Measurements from ENCODE around the gene CELF3. TPM values are rescaled to one million over a fixed set of nuclear protein-coding genes. Genes with fewer than 3 reads are reported as not detected.
A peak's percentile ranks its signal among the peaks of the same experiment; 100 is the strongest.

Gene CELF3
- not detected for total RNA-seq

DNA sequence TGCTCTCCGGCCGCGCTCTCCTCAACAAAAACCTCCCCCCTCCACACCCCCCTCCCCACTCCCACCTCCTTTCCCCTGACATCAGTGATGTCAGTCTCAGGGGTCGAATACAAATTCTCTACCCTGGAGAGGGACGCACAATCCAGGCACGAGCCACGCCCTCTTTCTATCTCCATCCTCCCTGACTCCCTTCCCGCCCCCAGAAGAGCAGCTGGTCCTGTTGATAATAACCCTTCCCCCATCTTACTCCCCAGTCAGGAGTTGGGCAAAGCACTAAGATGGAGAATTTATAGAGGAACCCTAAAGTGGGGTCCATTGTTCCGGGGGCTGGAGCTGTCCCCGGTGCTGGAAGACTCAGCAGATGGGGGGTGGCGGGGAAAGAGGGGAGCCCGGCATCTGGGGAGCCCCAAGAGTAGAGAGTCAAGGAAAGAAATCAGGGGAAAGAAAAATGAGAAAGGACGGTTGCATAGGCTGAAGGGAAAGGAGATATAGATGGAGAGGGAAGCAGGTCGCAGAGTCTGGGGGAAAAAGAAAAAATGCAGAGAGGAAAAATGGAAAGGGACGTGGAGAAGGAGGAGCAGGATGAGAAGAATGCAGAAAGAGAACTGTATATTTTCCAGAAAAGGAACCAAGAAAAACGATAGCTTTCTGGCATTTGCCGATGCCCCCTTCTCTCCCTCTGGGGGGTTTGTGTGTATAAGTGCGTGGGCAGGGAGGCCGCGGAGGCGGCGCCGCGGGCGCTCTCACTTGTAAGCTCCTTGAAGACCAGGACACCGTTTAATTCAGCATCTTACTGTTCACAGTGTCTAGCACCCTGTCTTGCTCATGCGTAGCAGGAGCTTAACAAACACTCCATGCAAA is at the start of gene CELF3:
TSS of gene CELF3 (minus strand) at position 33 of the 861 bp plus-strand sequence. CDS start 783 bp downstream, outside the sequence.
- POLR2A ChIA-PET: no interaction called here

GRCh38 chr1:151763990-151764389 is 47.4 kb upstream of the CELF3 start:
- Mint-ChIP-seq H3K36me3 (peaks cover 22% of the 10 kb centered on the region), H3K27ac (peak overlapping the region; percentile 86), H3K9me3 (no peaks in the 10 kb centered on the region), H3K27me3 (no peaks in the 10 kb centered on the region), H3K4me1 (ENCODE audit: low read depth) (peaks cover 16% of the 10 kb centered on the region), H3K4me3 (peak overlapping the region; percentile 78)
- intact Hi-C loops (cut with micrococcal nuclease): loop anchor here (1.0 to 10.0 kb wide), 2 partner anchors 26 to 419 kb away; partner anchors contain the start of genes RFX5 and TDRKH
- ChIA-PET CTCF (interaction anchor here (1.1 to 2.0 kb wide), 6 partner anchors 24 to 238 kb away, joined by 4 to 21 read pairs (median 5); partner anchors contain the start of gene C2CD4D), POLR2A (interaction anchor here (1.4 to 2.5 kb wide), 5 partner anchors 10 to 72 kb away, joined by 5 to 21 read pairs (median 6); partner anchors contain the start of gene TDRKH)
- DNase-seq: no peak

More for the DNA sequence above, at the start of gene CELF3:
- H3K27me3 Mint-ChIP-seq: peaks cover 55% of the 10 kb centered on the region
- DNase-seq: peak; percentile 30
- intact Hi-C loops (cut with micrococcal nuclease): no loop called here
- no peaks in the 10 kb centered on the region for H3K9me3 Mint-ChIP-seq
- H3K36me3 Mint-ChIP-seq: no peaks in the 10 kb centered on the region
- CTCF ChIA-PET: interaction anchor here (1.0 kb wide), 1 partner anchor 284 kb away, joined by 3 read pairs; no protein-coding TSS in a partner anchor
- no peak within 1 kb of the TSS for H3K4me3 Mint-ChIP-seq
- H3K27ac Mint-ChIP-seq: no peak within 1 kb of the TSS
- H3K4me1 Mint-ChIP-seq (ENCODE audit: low read depth): peaks cover 25% of the 10 kb centered on the region

DNA sequence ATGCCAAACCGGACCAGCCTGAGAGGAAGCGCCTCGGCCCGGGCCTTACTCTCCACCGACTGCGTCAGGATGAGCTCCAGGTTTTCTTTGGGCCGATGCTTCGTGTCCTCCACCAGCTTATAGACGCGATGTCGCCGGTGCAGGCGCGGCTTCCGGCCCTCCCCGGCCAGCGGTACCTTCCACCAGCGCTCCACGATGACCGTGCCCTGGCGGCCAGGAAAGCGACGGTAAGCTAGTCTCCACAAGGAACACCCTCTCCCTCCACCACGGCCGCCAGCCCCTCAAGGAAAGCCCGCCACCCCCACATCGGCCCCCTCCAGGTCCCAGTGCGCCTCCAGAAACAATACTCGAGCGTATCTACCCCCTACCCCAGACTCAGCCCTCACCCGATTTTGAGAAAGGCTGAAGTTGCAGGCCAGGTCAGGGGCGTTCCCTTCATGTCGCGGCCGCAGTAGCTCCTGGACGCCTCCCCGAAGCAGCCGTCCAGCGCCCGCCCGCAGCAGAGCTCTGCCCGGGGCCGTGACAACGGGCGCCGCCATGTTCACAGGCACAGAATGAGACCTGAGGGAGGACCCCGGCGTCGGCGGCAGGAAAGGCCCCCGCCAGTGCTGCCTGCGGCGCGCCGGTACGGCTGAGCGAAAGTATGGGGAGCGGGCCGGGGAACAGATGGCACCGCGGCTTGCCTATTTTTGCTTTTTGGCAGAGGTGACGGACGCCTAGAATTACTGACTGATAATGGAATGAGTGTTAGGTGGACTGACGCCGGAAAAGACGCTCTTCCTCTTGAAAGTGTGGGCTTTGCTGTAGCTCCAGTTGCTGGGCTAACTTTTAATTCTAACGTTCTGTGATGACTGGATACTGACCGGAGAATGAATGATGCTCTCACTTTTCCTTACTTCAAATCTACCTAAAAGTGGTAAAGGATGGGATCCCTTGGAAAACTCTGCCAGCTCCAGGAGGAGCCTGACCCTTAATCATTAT is 46.6 kb upstream of the CELF3 start, which contains the start of gene MRPL9:
TSS of gene MRPL9 (minus strand) at position 556 of the 981 bp plus-strand sequence. CDS start at position 539, 17 bp downstream.
- intact Hi-C loops (cut with micrococcal nuclease): loop anchor here (1.0 to 10.0 kb wide), 2 partner anchors 27 to 418 kb away; partner anchors contain the start of genes RFX5 and TDRKH

DNA sequence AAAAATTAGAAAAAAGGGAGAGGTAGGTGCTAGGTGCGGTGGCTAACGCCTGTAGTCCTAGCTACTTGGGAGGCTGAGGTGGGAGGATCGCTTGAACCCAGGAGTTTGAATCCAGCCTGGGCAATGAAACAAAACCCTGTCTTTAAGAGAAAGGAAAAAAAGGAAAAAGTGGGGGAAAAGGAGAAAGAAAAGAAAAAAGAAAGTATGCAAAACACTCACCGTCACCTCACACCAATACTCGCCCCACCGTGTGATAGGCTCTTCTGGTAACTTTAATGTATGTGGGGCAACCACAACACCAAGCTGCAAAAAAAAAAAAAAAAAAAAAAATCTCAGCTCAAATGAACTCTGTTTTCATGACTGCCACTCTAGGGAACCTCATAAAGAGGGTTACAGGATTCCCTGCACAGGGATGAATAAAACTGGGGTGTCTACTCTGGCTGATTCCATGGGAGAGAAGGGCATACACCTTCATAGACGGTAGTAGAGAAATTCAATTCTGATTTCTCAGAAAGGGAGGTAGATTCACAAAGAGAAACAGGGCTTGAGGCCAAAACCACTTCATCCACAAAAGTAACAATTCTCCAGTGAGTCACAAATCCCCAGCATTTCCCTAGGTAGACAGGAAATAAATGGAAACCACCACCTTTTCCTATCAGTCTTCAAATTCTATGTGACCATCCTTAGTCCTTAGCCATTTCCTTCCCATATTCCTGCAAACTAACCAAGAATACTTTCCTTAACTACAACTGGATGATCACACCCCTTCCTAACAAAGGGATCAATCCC is 44.2 kb upstream of the CELF3 start:
- POLR2A ChIA-PET: no interaction called here
- H3K9me3 Mint-ChIP-seq: no peaks in the 10 kb centered on the region

More for the DNA sequence above, 46.6 kb upstream of the CELF3 start, which contains the start of gene MRPL9:
- peak; percentile 93 for DNase-seq
- Mint-ChIP-seq H3K27me3 (no peaks in the 10 kb centered on the region), H3K4me1 (ENCODE audit: low read depth) (peaks cover 16% of the 10 kb centered on the region), H3K36me3 (peaks cover 22% of the 10 kb centered on the region), H3K9me3 (no peaks in the 10 kb centered on the region), H3K27ac (peak within 1 kb of the TSS; percentile 86), H3K4me3 (peak within 1 kb of the TSS; percentile 78)
- POLR2A ChIA-PET: interaction anchor here (0.6 to 2.5 kb wide), 11 partner anchors 11 to 688 kb away, joined by 3 to 21 read pairs (median 5); partner anchors contain the start of genes C2CD4D, S100A11 and TDRKH
- CTCF ChIA-PET: interaction anchor here (0.8 to 2.0 kb wide), 12 partner anchors 9 to 238 kb away, joined by 3 to 21 read pairs (median 4); partner anchors contain the start of gene C2CD4D

DNA sequence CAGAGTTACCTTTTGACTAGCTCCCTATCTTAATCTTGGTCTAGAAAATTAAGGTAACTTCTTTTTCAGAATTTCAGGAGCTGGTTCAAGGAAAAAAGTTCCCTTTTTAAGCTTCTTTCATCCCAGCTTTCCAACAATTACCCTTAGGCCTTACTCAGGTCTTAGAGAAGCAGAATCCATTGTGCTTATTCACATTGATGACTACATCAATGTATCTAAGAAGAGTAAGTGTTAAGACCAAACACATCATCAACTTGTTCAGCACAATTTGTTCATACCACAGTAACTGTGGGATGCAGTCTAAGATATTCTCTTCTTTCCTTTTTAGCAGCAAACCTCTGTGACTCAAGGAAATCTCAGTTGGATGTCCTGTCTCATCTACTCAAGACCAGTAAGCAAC is 42.6 kb upstream of the CELF3 start:
- Mint-ChIP-seq H3K4me1 (ENCODE audit: low read depth) (peaks cover 25% of the 10 kb centered on the region), H3K4me3 (no peak overlapping the region), H3K9me3 (no peaks in the 10 kb centered on the region), H3K27ac (no peak overlapping the region), H3K36me3 (peaks cover 26% of the 10 kb centered on the region), H3K27me3 (no peaks in the 10 kb centered on the region)
- no peak for DNase-seq
- POLR2A ChIA-PET: no interaction called here
- CTCF ChIA-PET: interaction anchor here (1.1 to 1.5 kb wide), 2 partner anchors 26 to 165 kb away, joined by 3 read pairs; no protein-coding TSS in a partner anchor
- intact Hi-C loops (cut with micrococcal nuclease): no loop called here

More for the DNA sequence above, 44.2 kb upstream of the CELF3 start:
- intact Hi-C loops (cut with micrococcal nuclease): loop anchor here (10.0 kb wide), 1 partner anchor 416 kb away; the partner anchor contains the start of gene RFX5
- CTCF ChIA-PET: interaction anchor here (1.1 to 1.5 kb wide), 2 partner anchors 30 to 167 kb away, joined by 3 read pairs; no protein-coding TSS in a partner anchor
- peak overlapping the region; percentile 1 for H3K27ac Mint-ChIP-seq
- H3K4me1 Mint-ChIP-seq (ENCODE audit: low read depth): peaks cover 27% of the 10 kb centered on the region
- no peak for DNase-seq
- peaks cover 26% of the 10 kb centered on the region for H3K36me3 Mint-ChIP-seq
- no peaks in the 10 kb centered on the region for H3K27me3 Mint-ChIP-seq
- H3K4me3 Mint-ChIP-seq: no peak overlapping the region

- ChIA-PET POLR2A (no interaction called here), CTCF (no interaction called here)
- Mint-ChIP-seq H3K4me3 (no peak overlapping the region), H3K27me3 (peaks cover 3% of the 10 kb centered on the region), H3K36me3 (peaks cover 18% of the 10 kb centered on the region), H3K4me1 (ENCODE audit: low read depth) (peaks cover 11% of the 10 kb centered on the region), H3K9me3 (no peaks in the 10 kb centered on the region), H3K27ac (no peak overlapping the region)
- intact Hi-C loops (cut with micrococcal nuclease): no loop called here
- DNase-seq: peak; percentile 11
These were observed 39.7 kb upstream of the CELF3 start for GRCh38 chr1:151756291-151756690.

DNA sequence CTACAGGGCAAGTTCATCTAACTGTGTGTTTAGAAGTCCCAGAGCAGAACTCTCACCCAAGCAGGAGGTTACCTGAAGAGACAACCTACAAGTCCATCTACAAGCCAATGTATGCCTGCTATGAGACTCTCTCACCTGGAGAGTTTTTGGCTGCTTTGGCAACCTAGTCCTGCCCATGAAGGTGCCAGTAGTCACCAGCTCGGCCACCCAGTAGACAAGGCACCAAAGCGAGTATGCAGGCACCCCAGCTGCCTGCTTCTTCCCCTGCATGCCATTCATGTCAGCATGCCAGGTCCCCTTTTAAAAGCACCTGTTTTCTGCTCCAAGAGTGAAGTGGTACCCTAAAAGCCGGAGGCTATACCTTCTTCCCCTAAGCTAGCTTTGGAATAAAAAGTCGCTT is 24.9 kb upstream of the CELF3 start:
- no peak overlapping the region for H3K4me3 Mint-ChIP-seq
- peaks cover 17% of the 10 kb centered on the region for H3K9me3 Mint-ChIP-seq
- no peaks in the 10 kb centered on the region for H3K36me3 Mint-ChIP-seq
- H3K4me1 Mint-ChIP-seq (ENCODE audit: low read depth): peaks cover 5% of the 10 kb centered on the region
- intact Hi-C loops (cut with micrococcal nuclease): no loop called here
- DNase-seq: no peak
- no peaks in the 10 kb centered on the region for H3K27me3 Mint-ChIP-seq
- ChIA-PET CTCF (no interaction called here), POLR2A (no interaction called here)
- no peak overlapping the region for H3K27ac Mint-ChIP-seq

DNA sequence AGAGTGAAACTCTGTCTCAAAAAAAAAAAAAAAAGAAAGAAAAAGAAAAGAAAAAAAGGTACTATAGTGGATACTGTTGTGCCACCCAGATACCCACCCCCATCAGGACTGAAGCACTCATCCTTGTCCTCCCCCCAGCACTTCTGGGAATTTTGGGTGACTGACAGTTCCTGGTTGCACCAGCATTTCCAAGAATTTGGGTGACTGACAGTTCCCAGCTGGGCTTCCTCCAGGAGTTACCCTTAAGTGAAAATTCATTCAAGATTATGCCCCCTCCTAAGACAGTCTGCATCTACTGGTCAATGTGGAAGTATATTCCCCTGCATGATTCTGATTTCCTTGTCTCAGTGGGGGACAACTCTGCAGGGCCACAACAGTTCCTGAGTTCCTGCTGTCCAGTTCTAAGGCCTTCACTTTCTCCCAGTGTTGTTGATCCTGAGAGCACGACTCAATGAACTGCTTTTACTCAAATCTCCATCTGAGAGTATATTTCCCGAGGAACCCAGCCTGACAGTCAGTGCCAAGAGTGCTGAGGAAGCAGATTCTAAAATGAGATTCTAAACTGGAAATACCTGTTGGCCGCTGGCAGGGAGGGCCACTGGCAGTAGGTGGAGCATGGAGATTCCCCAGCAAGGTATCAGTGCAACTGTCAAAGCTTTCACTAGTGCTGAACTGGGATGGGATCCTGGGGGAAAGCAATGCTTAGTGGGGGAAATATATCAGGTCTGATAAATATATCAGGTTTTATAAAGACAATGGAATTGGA is 23.2 kb upstream of the CELF3 start:
- Mint-ChIP-seq H3K36me3 (no peaks in the 10 kb centered on the region), H3K9me3 (peaks cover 17% of the 10 kb centered on the region), H3K4me3 (no peak overlapping the region), H3K4me1 (ENCODE audit: low read depth) (peaks cover 5% of the 10 kb centered on the region), H3K27ac (no peak overlapping the region), H3K27me3 (no peaks in the 10 kb centered on the region)
- POLR2A ChIA-PET: no interaction called here
- CTCF ChIA-PET: no interaction called here
- DNase-seq: no peak
- intact Hi-C loops (cut with micrococcal nuclease): loop anchor here (5.0 to 10.0 kb wide), 2 partner anchors 98 to 295 kb away; partner anchors contain the start of gene C2CD4D

DNA sequence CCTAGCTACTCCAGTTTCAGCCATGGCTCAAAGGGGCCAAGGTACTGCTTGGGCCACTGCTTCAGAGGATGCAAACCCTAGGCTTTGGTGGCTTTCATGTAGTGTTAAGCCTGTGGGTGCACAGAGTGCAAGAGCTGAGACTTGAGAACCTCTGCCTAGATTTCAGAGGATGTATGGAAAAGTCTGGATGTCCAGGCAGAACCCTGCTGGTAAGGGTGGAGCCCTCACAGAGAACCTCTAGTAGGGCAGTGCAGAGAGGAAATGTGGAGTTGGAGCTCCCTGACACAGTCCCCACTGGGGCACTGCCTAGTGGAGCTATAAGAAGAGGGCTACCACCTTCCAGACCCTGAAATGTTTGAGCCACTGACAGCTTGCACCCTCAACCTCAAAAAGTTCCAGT is 20.9 kb upstream of the CELF3 start:
- POLR2A ChIA-PET: no interaction called here
- Mint-ChIP-seq H3K27ac (no peak overlapping the region), H3K4me1 (ENCODE audit: low read depth) (peaks cover 5% of the 10 kb centered on the region), H3K27me3 (peaks cover under 1% of the 10 kb centered on the region), H3K4me3 (no peak overlapping the region), H3K36me3 (no peaks in the 10 kb centered on the region), H3K9me3 (peaks cover 17% of the 10 kb centered on the region)
- no peak for DNase-seq
- CTCF ChIA-PET: interaction anchor here (1.0 to 1.1 kb wide), 2 partner anchors 144 to 437 kb away, joined by 3 read pairs; no protein-coding TSS in a partner anchor
- intact Hi-C loops (cut with micrococcal nuclease): loop anchor here (5.0 to 10.0 kb wide), 2 partner anchors 100 to 293 kb away; partner anchors contain the start of gene C2CD4D

DNA sequence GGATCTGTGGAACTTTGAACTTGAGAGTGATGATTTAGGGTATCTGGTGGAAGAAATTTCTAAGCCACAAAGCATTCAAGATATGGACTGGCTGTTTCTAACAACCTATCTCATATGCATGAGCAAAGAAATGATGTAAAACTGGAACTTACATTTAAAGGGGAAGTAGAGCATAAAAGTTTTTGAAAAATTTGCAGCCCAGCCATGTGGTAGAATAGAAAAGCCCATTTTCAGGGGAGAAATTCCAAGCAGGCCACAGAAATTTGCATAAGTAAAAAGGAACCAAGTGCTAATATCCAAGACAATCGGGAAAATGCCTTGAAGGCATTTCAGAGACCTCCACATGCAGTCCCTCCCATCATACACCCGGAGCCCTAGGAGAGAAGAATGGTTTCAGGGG is 20.4 kb upstream of the CELF3 start:
- peaks cover 3% of the 10 kb centered on the region for H3K27me3 Mint-ChIP-seq
- H3K36me3 Mint-ChIP-seq: no peaks in the 10 kb centered on the region
- intact Hi-C loops (cut with micrococcal nuclease): loop anchor here (5.0 to 10.0 kb wide), 2 partner anchors 100 to 292 kb away; partner anchors contain the start of gene C2CD4D
- no peak overlapping the region for H3K27ac Mint-ChIP-seq
- DNase-seq: no peak
- peaks cover 5% of the 10 kb centered on the region for H3K4me1 Mint-ChIP-seq (ENCODE audit: low read depth)
- ChIA-PET POLR2A (no interaction called here), CTCF (interaction anchor here (1.0 kb wide), 1 partner anchor 143 kb away, joined by 3 read pairs; no protein-coding TSS in a partner anchor)
- H3K9me3 Mint-ChIP-seq: peaks cover 17% of the 10 kb centered on the region
- no peak overlapping the region for H3K4me3 Mint-ChIP-seq

All from activated CD4-positive, alpha-beta memory T cell treated with anti-CD3 and anti-CD28 coated beads for 36 hours (primary cell).